HepG2 (cell line): ENCODE results near the gene KANK3.
"Not testable (repeated sequence)": the region's sequence is repeated elsewhere in the genome, so short reads cannot be mapped to it uniquely, and the experiment has no call there.

Source experiments
- BRCA1 ChIP-seq: sonication (generic); formaldehyde crosslinking; IDR thresholded peaks from 2 replicates; pipeline ENCODE4 v1.4.0; 2020; ENCODE audit warnings: missing genetic modification reagents
- NFE2L1 ChIP-seq: sonication (generic); formaldehyde crosslinking; IDR thresholded peaks from 2 replicates; pipeline ENCODE4 v1.4.0; 2020; ENCODE audit warnings: missing genetic modification reagents, mild to moderate bottlenecking, borderline replicate concordance
- NR1H2 ChIP-seq: sonication (generic); formaldehyde crosslinking; IDR thresholded peaks from 2 replicates; pipeline ENCODE4 v1.8.1; 2022; ENCODE audit warnings: low read depth, missing genetic modification reagents, borderline replicate concordance
- TAF1 ChIP-seq: sonication (generic); formaldehyde crosslinking; IDR thresholded peaks from 2 replicates; pipeline ENCODE4 v1.4.0; 2020; ENCODE audit warnings: missing genetic modification reagents
- TBP ChIP-seq: sonication (generic); formaldehyde crosslinking; IDR thresholded peaks from 2 replicates; pipeline ENCODE4 v1.5.0; 2020; ENCODE audit warnings: missing genetic modification reagents
- ZNF138 ChIP-seq: sonication (generic); formaldehyde crosslinking; IDR thresholded peaks from 2 replicates; pipeline ENCODE4 v1.5.0; 2020; ENCODE audit warnings: mild to moderate bottlenecking, low read depth, missing genetic modification reagents
- ZNF776 ChIP-seq: sonication (generic); formaldehyde crosslinking; IDR thresholded peaks from 2 replicates; pipeline ENCODE4 v1.4.0; 2020; ENCODE audit warnings: mild to moderate bottlenecking, missing genetic modification reagents
- TF ChIP-seq, protein P1 (sequence below): IDR thresholded peaks from 2 replicates; pipeline ENCODE4 v1.6.1; 2012; ENCODE audit warnings: inconsistent platforms
- TF ChIP-seq, protein P2 (sequence below): sonication (generic); formaldehyde crosslinking; IDR thresholded peaks from 2 replicates; pipeline ENCODE4 v1.5.0; 2020; ENCODE audit warnings: mild to moderate bottlenecking, missing genetic modification reagents, moderate library complexity
- TF ChIP-seq, protein P3 (sequence below): sonication (generic); formaldehyde crosslinking; IDR thresholded peaks from 2 replicates; pipeline ENCODE4 v1.4.0; 2020; ENCODE audit warnings: low read depth, mild to moderate bottlenecking, missing genetic modification reagents
- TF ChIP-seq, protein P4 (sequence below): sonication (generic); formaldehyde crosslinking; IDR thresholded peaks from 2 replicates; pipeline ENCODE4 v1.5.1; 2020; ENCODE audit warnings: missing genetic modification reagents, mild to moderate bottlenecking, borderline replicate concordance
- TF ChIP-seq, protein P5 (sequence below): sonication (generic); formaldehyde crosslinking; IDR thresholded peaks from 2 replicates; pipeline ENCODE4 v1.4.0; 2020; ENCODE audit warnings: missing genetic modification reagents
- TF ChIP-seq, protein P6 (sequence below): sonication (generic); formaldehyde crosslinking; IDR thresholded peaks from 2 replicates; pipeline ENCODE4 v1.8.1; 2023; ENCODE audit warnings: mild to moderate bottlenecking, missing genetic modification reagents

DNA sequence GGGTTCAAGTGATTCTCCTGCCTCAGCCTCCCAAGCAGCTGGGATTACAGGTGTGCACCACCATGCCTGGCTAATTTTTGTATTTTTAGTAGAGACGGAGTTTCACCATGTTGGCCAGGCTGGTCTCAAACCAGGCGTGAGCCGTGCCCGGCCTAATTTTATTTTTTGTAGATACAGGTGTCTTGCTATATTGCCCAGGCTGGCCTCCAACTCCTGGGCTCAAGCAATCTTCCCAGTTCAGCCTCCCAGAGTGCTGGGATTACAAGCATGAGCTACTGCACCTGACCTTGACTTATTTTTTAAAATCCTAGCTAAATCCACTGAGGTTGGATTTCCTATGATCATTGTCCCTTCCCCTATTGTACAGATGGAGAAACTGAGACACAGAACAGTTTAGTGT is 1.6 kb downstream of the KANK3 start:
- not testable (repeated sequence) for TF ChIP-seq ZNF138; BRCA1 (CRISPR knock-in tag); TAF1 (CRISPR knock-in tag); NR1H2 (CRISPR knock-in tag); ZNF776 (CRISPR knock-in tag); TBP (CRISPR knock-in tag); NFE2L1 (CRISPR knock-in tag)
- TF ChIP-seq, protein P1, sequence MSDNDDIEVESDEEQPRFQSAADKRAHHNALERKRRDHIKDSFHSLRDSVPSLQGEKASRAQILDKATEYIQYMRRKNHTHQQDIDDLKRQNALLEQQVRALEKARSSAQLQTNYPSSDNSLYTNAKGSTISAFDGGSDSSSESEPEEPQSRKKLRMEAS, result not testable (repeated sequence)
- TF ChIP-seq, protein P2, sequence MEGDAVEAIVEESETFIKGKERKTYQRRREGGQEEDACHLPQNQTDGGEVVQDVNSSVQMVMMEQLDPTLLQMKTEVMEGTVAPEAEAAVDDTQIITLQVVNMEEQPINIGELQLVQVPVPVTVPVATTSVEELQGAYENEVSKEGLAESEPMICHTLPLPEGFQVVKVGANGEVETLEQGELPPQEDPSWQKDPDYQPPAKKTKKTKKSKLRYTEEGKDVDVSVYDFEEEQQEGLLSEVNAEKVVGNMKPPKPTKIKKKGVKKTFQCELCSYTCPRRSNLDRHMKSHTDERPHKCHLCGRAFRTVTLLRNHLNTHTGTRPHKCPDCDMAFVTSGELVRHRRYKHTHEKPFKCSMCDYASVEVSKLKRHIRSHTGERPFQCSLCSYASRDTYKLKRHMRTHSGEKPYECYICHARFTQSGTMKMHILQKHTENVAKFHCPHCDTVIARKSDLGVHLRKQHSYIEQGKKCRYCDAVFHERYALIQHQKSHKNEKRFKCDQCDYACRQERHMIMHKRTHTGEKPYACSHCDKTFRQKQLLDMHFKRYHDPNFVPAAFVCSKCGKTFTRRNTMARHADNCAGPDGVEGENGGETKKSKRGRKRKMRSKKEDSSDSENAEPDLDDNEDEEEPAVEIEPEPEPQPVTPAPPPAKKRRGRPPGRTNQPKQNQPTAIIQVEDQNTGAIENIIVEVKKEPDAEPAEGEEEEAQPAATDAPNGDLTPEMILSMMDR (CRISPR knock-in tag), result not testable (repeated sequence)
- TF ChIP-seq, protein P3, sequence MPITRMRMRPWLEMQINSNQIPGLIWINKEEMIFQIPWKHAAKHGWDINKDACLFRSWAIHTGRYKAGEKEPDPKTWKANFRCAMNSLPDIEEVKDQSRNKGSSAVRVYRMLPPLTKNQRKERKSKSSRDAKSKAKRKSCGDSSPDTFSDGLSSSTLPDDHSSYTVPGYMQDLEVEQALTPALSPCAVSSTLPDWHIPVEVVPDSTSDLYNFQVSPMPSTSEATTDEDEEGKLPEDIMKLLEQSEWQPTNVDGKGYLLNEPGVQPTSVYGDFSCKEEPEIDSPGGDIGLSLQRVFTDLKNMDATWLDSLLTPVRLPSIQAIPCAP (CRISPR knock-in tag), result not testable (repeated sequence)
- TF ChIP-seq, protein P4, sequence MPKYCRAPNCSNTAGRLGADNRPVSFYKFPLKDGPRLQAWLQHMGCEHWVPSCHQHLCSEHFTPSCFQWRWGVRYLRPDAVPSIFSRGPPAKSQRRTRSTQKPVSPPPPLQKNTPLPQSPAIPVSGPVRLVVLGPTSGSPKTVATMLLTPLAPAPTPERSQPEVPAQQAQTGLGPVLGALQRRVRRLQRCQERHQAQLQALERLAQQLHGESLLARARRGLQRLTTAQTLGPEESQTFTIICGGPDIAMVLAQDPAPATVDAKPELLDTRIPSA (CRISPR knock-in tag), result not testable (repeated sequence)
- TF ChIP-seq, protein P5, sequence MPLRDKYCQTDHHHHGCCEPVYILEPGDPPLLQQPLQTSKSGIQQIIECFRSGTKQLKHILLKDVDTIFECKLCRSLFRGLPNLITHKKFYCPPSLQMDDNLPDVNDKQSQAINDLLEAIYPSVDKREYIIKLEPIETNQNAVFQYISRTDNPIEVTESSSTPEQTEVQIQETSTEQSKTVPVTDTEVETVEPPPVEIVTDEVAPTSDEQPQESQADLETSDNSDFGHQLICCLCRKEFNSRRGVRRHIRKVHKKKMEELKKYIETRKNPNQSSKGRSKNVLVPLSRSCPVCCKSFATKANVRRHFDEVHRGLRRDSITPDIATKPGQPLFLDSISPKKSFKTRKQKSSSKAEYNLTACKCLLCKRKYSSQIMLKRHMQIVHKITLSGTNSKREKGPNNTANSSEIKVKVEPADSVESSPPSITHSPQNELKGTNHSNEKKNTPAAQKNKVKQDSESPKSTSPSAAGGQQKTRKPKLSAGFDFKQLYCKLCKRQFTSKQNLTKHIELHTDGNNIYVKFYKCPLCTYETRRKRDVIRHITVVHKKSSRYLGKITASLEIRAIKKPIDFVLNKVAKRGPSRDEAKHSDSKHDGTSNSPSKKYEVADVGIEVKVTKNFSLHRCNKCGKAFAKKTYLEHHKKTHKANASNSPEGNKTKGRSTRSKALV (CRISPR knock-in tag), result not testable (repeated sequence)
- TF ChIP-seq, protein P6, sequence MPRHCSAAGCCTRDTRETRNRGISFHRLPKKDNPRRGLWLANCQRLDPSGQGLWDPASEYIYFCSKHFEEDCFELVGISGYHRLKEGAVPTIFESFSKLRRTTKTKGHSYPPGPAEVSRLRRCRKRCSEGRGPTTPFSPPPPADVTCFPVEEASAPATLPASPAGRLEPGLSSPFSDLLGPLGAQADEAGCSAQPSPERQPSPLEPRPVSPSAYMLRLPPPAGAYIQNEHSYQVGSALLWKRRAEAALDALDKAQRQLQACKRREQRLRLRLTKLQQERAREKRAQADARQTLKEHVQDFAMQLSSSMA (CRISPR knock-in tag), result not testable (repeated sequence)
